ENCODE measurements around the gene SNAPC3.

DNA sequence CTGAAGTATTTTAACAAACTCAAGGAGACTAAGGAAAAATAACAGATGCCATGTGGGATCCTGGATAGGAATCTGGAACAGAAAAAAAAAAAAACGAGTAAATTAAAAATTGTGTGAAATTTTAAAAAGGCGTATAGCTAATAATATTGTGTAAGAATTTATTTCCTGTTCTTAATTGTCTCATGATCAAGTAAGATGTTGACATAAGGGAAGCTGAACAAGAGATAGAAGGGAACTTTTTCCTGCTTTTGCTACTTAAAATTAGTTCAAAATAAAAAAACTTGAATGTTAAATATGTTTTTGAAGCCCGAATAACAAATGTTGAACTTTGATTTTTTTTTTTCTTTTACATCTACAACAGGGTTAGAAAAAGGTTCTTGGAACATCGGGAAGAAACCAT, 10.5 kb downstream of the SNAPC3 start:
- TF ChIP-seq, protein P1, sequence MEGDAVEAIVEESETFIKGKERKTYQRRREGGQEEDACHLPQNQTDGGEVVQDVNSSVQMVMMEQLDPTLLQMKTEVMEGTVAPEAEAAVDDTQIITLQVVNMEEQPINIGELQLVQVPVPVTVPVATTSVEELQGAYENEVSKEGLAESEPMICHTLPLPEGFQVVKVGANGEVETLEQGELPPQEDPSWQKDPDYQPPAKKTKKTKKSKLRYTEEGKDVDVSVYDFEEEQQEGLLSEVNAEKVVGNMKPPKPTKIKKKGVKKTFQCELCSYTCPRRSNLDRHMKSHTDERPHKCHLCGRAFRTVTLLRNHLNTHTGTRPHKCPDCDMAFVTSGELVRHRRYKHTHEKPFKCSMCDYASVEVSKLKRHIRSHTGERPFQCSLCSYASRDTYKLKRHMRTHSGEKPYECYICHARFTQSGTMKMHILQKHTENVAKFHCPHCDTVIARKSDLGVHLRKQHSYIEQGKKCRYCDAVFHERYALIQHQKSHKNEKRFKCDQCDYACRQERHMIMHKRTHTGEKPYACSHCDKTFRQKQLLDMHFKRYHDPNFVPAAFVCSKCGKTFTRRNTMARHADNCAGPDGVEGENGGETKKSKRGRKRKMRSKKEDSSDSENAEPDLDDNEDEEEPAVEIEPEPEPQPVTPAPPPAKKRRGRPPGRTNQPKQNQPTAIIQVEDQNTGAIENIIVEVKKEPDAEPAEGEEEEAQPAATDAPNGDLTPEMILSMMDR (IDR thresholded peaks at IDR 0.05 in 4 of 5, conservative IDR thresholded peaks at IDR 0.05 in 1 of 5): no peak
- TF ChIP-seq POLR2A (IDR thresholded peaks at IDR 0.05): no peak
